ENCODE measurements around the gene L3MBTL2.
A peak's percentile ranks its signal among the peaks of the same experiment; 100 is the strongest.

L3MBTL2 gene

GRCh38 chr22:41204992-41205900, at the start of gene L3MBTL2:
Gene L3MBTL2 (plus strand): TSS chr22:41205312. CDS start chr22:41205363, 51 bp downstream.
- DNase-seq, result peak; percentile 99

GRCh38 chr22:41157083-41157482, 48.0 kb upstream of the L3MBTL2 start:
- DNase-seq, result no peak

- no peak for DNase-seq
Observed at GRCh38 chr22:41169157-41169556, 36.0 kb upstream of the L3MBTL2 start.

- DNase-seq, result no peak
Observed at GRCh38 chr22:41171996-41172395, 33.1 kb upstream of the L3MBTL2 start.

GRCh38 chr22:41175546-41175945, 29.6 kb upstream of the L3MBTL2 start:
- DNase-seq, result no peak

- DNase-seq, result peak; percentile 32
Observed at GRCh38 chr22:41177040-41177621, 28.0 kb upstream of the L3MBTL2 start.

- peak; percentile 34 for DNase-seq
Observed at GRCh38 chr22:41177622-41178424, 27.3 kb upstream of the L3MBTL2 start.

- peak; percentile 46 for DNase-seq
Observed at GRCh38 chr22:41178425-41178975, 26.6 kb upstream of the L3MBTL2 start.

GRCh38 chr22:41180362-41180761, 24.8 kb upstream of the L3MBTL2 start:
- DNase-seq, result peak; percentile 34

GRCh38 chr22:41180926-41181325, 24.2 kb upstream of the L3MBTL2 start:
- DNase-seq, result no peak

- DNase-seq, result peak; percentile 42
Observed at GRCh38 chr22:41181349-41182241, 23.5 kb upstream of the L3MBTL2 start.

GRCh38 chr22:41184679-41185078, 20.4 kb upstream of the L3MBTL2 start:
- DNase-seq, result no peak

GRCh38 chr22:41191467-41191866, 13.6 kb upstream of the L3MBTL2 start:
- DNase-seq, result no peak

- no peak for DNase-seq
Observed at GRCh38 chr22:41193829-41194228, 11.3 kb upstream of the L3MBTL2 start.

GRCh38 chr22:41197038-41197972, 7.8 kb upstream of the L3MBTL2 start:
- DNase-seq, result peak; percentile 91

GRCh38 chr22:41198027-41198580, 7.0 kb upstream of the L3MBTL2 start:
- peak; percentile 75 for DNase-seq

- no peak for DNase-seq
Observed at GRCh38 chr22:41201141-41201540, 4.0 kb upstream of the L3MBTL2 start.

- DNase-seq, result no peak
Observed at GRCh38 chr22:41203118-41203517, 2.0 kb upstream of the L3MBTL2 start.

- DNase-seq, result no peak
Observed at GRCh38 chr22:41204066-41204465, 1.0 kb upstream of the L3MBTL2 start.

- DNase-seq, result no peak
Observed at GRCh38 chr22:41206719-41207118, 1.6 kb downstream of the L3MBTL2 start.

GRCh38 chr22:41215409-41215808, 10.3 kb downstream of the L3MBTL2 start:
- no peak for DNase-seq
